H9 (cell line): ENCODE measurements around the gene TINAG. TPM values are rescaled to one million over a fixed set of nuclear protein-coding genes. Genes with fewer than 3 reads are reported as not detected.

ENCODE experiments used
- DNase-seq: peaks from one replicate; pipeline ENCODE4 v3.0.0-alpha.2; 2017
- H2AFZ ChIP-seq: one replicate; pipeline ENCODE4 v1.6.1; 2013; ENCODE audit warnings: mild to moderate bottlenecking, low read length, control low read depth, moderate library complexity
- H2AK5ac ChIP-seq: 2 replicates; pipeline ENCODE4 v1.6.1; 2013; ENCODE audit warnings: low read length, control low read depth, mixed read lengths; ENCODE audit not compliant: insufficient read length
- H2BK120ac ChIP-seq: one replicate; pipeline ENCODE4 v1.6.1; 2013; ENCODE audit warnings: low read depth, mild to moderate bottlenecking, low read length, control low read depth, inconsistent platforms; ENCODE audit not compliant: poor library complexity, severe bottlenecking
- H2BK12ac ChIP-seq: 2 replicates; pipeline ENCODE4 v1.6.1; 2013; ENCODE audit warnings: low read length, control low read depth, mixed read lengths, low read depth; ENCODE audit not compliant: insufficient read length
- H2BK15ac ChIP-seq: 2 replicates; pipeline ENCODE4 v1.6.1; 2013; ENCODE audit warnings: low read depth, low read length, control low read depth
- H2BK20ac ChIP-seq: one replicate; pipeline ENCODE4 v1.6.1; 2013; ENCODE audit warnings: low read depth, mild to moderate bottlenecking, low read length, control low read depth, inconsistent platforms; ENCODE audit not compliant: poor library complexity, severe bottlenecking
- H2BK5ac ChIP-seq: 2 replicates; pipeline ENCODE4 v1.6.1; 2013; ENCODE audit warnings: low read length, control low read depth, mixed read lengths; ENCODE audit not compliant: insufficient read length
- H3K14ac ChIP-seq: 2 replicates; pipeline ENCODE4 v1.6.1; 2013; ENCODE audit warnings: low read length, control low read depth; ENCODE audit not compliant: insufficient read depth
- H3K18ac ChIP-seq: 2 replicates; pipeline ENCODE4 v1.6.1; 2013; ENCODE audit warnings: low read depth, mild to moderate bottlenecking, mixed read lengths, low read length, control low read depth; ENCODE audit not compliant: insufficient read length
- H3K23ac ChIP-seq: 2 replicates; pipeline ENCODE4 v1.6.1; 2013; ENCODE audit warnings: low read length, control low read depth, mixed read lengths, low read depth; ENCODE audit not compliant: insufficient read length
- H3K23me2 ChIP-seq: 2 replicates; pipeline ENCODE4 v1.6.1; 2013; ENCODE audit warnings: low read depth, mild to moderate bottlenecking, mixed read lengths, low read length, control low read depth; ENCODE audit not compliant: insufficient read length, poor library complexity, severe bottlenecking
- H3K27ac ChIP-seq: 2 replicates; pipeline ENCODE4 v1.5.1; 2013; ENCODE audit warnings: low read length, control low read depth, mixed read lengths, low read depth; ENCODE audit not compliant: insufficient read length
- H3K27me3 ChIP-seq: 2 replicates; pipeline ENCODE4 v1.6.1; 2013; ENCODE audit warnings: low read length, control low read depth, inconsistent platforms; ENCODE audit not compliant: insufficient read depth
- H3K4ac ChIP-seq: 2 replicates; pipeline ENCODE4 v1.6.1; 2013; ENCODE audit warnings: low read depth, mild to moderate bottlenecking, control low read depth, inconsistent platforms, low read length, moderate library complexity
- H3K4me1 ChIP-seq: 2 replicates; pipeline ENCODE4 v1.6.1; 2013; ENCODE audit warnings: low read length, control low read depth, inconsistent platforms; ENCODE audit not compliant: insufficient read depth
- H3K4me2 ChIP-seq: 2 replicates; pipeline ENCODE4 v1.6.1; 2013; ENCODE audit warnings: low read length, control low read depth, mixed read lengths; ENCODE audit not compliant: insufficient read length, insufficient read depth
- H3K56ac ChIP-seq: 2 replicates; pipeline ENCODE4 v1.6.1; 2013; ENCODE audit warnings: low read depth, mild to moderate bottlenecking, mixed read lengths, low read length, control low read depth; ENCODE audit not compliant: insufficient read length
- H3K79me1 ChIP-seq: 2 replicates; pipeline ENCODE4 v1.6.1; 2013; ENCODE audit warnings: low read depth, mild to moderate bottlenecking, moderate library complexity, low read length, control low read depth, inconsistent platforms; ENCODE audit not compliant: insufficient read depth, poor library complexity, severe bottlenecking
- H3K79me2 ChIP-seq: 2 replicates; pipeline ENCODE4 v1.6.1; 2013; ENCODE audit warnings: low read length, control low read depth, inconsistent platforms; ENCODE audit not compliant: insufficient read depth
- H3K9ac ChIP-seq: 2 replicates; pipeline ENCODE4 v1.6.1; 2013; ENCODE audit warnings: low read length, control low read depth, mixed read lengths; ENCODE audit not compliant: insufficient read length; ENCODE audit errors: extremely low read depth
- H3K9me3 ChIP-seq: one replicate; pipeline ENCODE4 v1.6.1; 2013; ENCODE audit warnings: low read depth, low read length, inconsistent platforms; ENCODE audit not compliant: control insufficient read depth
- H3T11ph ChIP-seq: one replicate; pipeline ENCODE4 v1.6.1; 2013; ENCODE audit warnings: mild to moderate bottlenecking, low read length, control low read depth, inconsistent platforms
- H4K20me1 ChIP-seq: one replicate; pipeline ENCODE4 v1.6.1; 2013; ENCODE audit not compliant: control insufficient read depth, insufficient read length, insufficient read depth
- H4K5ac ChIP-seq: 2 replicates; pipeline ENCODE4 v1.6.1; 2013; ENCODE audit warnings: low read depth, mild to moderate bottlenecking, mixed read lengths, low read length, control low read depth; ENCODE audit not compliant: insufficient read length
- H4K8ac ChIP-seq: replicated peaks from 2 replicates; pipeline ENCODE4 v1.6.1; 2013; ENCODE audit warnings: low read length, control low read depth, mixed read lengths, low read depth; ENCODE audit not compliant: insufficient read length
- H4K91ac ChIP-seq: 2 replicates; pipeline ENCODE4 v1.6.1; 2013; ENCODE audit warnings: low read depth, mild to moderate bottlenecking, moderate library complexity, mixed read lengths, low read length, control low read depth; ENCODE audit not compliant: insufficient read length
- H3K27ac Mint-ChIP-seq, 3 experiments: 2 replicates in 2 of 3; 3 replicates in 1 of 3; pipeline ENCODE4 v1.8.0; 2020 to 2021; ENCODE audit warnings: mixed read lengths in 3 of 3, mild to moderate bottlenecking in 1 of 3, moderate library complexity in 1 of 3
- H3K27me3 Mint-ChIP-seq: 2 replicates; pipeline ENCODE4 v1.8.0; 2021; ENCODE audit warnings: low read depth, mild to moderate bottlenecking, moderate library complexity, mixed read lengths
- H3K36me3 Mint-ChIP-seq, 3 experiments: 2 replicates in 2 of 3; 3 replicates in 1 of 3; pipeline ENCODE4 v1.8.0; 2020 to 2021; ENCODE audit warnings: low read depth in 3 of 3, mixed read lengths in 3 of 3; ENCODE audit not compliant: insufficient read depth in 1 of 3
- H3K4me1 Mint-ChIP-seq, 2 experiments: 2 replicates each; pipeline ENCODE4 v1.8.0; 2020; ENCODE audit warnings: mixed read lengths in 2 of 2
- H3K4me3 Mint-ChIP-seq, 2 experiments: 2 replicates in 1 of 2; 3 replicates in 1 of 2; pipeline ENCODE4 v1.8.0; 2020 to 2021; ENCODE audit warnings: mild to moderate bottlenecking in 2 of 2, mixed read lengths in 2 of 2, moderate library complexity in 1 of 2
- H3K9me3 Mint-ChIP-seq, 2 experiments: 2 replicates in 1 of 2; 3 replicates in 1 of 2; pipeline ENCODE4 v1.8.0; 2020; ENCODE audit warnings: mild to moderate bottlenecking in 2 of 2, mixed read lengths in 2 of 2, moderate library complexity in 1 of 2
- WGBS: extraction: QIAGEN DNeasy Blood & Tissue Kit; methylation state at CpG from one replicate; pipeline ENCODE4 v1.1.7; 2013; ENCODE audit warnings: missing lambda C conversion rate, low lambda C conversion rate, mixed read lengths; ENCODE audit not compliant: insufficient read length; ENCODE audit errors: extremely low coverage; 5-methylcytosine and 5-hydroxymethylcytosine counted together
- total RNA-seq: library from RNA; stranded (reverse); gene quantifications from 2 replicates; pipeline ENCODE4 v1.2.1, GENCODE V29; 2021
- TF ChIP-seq, protein P1 (sequence below): fragments of 200-600 bp; sonication (generic); conservative IDR thresholded peaks from 3 replicates; pipeline ENCODE4 v1.8.0; 2021; ENCODE audit warnings: antibody characterized with exemption, mild to moderate bottlenecking

Gene TINAG
- total RNA-seq, 1 experiment from 2014 or later = not detected

DNA sequence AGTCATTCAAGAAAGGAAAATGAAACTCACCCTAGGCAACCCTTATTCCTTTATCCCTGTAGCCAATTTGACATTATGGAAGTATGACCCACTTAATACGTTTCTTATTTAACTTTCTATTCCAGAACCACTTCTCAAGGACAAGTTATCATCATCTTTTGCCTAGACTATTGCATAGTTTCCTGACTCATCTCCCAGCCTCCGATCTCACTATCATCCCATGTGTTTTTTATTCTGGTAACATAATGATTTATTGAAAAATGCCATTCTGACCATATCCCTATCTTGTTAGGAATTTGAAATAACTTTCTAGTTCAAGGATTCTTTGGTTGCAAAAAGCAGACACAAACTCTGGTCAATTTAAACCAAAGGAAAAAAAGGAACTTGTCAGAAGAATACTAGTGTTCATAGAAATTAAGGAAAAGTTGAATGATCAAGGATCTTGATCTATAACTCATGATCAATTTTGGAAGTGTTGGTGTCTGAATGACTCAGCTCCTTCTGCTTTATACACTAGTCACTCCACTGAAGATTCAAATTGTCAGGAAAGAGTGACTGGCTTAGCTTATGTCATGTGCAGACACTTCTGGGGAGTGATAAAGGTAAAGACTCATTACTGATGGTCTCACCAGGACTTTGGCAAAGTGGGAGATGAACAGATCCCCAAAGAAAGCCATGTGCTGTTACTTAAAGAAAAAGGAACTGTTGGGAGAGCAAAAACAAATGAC, 8.5 kb upstream of the TINAG start:
- H4K8ac ChIP-seq = no peak overlapping the region
- no peak overlapping the region for H3K18ac ChIP-seq
- no peak overlapping the region for H3T11ph ChIP-seq
- no peak overlapping the region for H3K4me2 ChIP-seq
- no peak overlapping the region for H2BK12ac ChIP-seq
- H2BK15ac ChIP-seq = no peak overlapping the region
- no peaks in the 10 kb centered on the region for H3K27me3 Mint-ChIP-seq
- H4K20me1 ChIP-seq = no peaks in the 10 kb centered on the region
- H3K4ac ChIP-seq = no peak overlapping the region
- no peak overlapping the region for H2AK5ac ChIP-seq
- no peak overlapping the region for H2BK20ac ChIP-seq
- H3K27me3 ChIP-seq = no peaks in the 10 kb centered on the region
- H3K4me1 ChIP-seq = no peaks in the 10 kb centered on the region
- H3K4me3 Mint-ChIP-seq = no peak overlapping the region
- no peaks in the 10 kb centered on the region for H3K36me3 Mint-ChIP-seq
- no peak overlapping the region for H4K91ac ChIP-seq
- no peak overlapping the region for H3K27ac ChIP-seq
- H4K5ac ChIP-seq = no peak overlapping the region
- H3K14ac ChIP-seq = no peak overlapping the region
- H3K79me2 ChIP-seq = no peaks in the 10 kb centered on the region
- H3K4me1 Mint-ChIP-seq = no peaks in the 10 kb centered on the region
- H3K23me2 ChIP-seq = peaks cover 4% of the 10 kb centered on the region
- no peak overlapping the region for H3K9ac ChIP-seq
- no peak overlapping the region for H3K23ac ChIP-seq
- peaks cover 0 to 5% of the 10 kb centered on the region in 2 experiments; a peak in 2 of 5 replicates for H3K9me3 Mint-ChIP-seq
- H3K9me3 ChIP-seq = no peaks in the 10 kb centered on the region
- H2BK120ac ChIP-seq = no peak overlapping the region
- no peak overlapping the region for H3K27ac Mint-ChIP-seq
- no CpG with 5 or more reads among the region's 2 CpGs for WGBS
- no peak overlapping the region for H2BK5ac ChIP-seq
- no peak for DNase-seq
- H3K79me1 ChIP-seq = no peaks in the 10 kb centered on the region
- TF ChIP-seq, protein P1, sequence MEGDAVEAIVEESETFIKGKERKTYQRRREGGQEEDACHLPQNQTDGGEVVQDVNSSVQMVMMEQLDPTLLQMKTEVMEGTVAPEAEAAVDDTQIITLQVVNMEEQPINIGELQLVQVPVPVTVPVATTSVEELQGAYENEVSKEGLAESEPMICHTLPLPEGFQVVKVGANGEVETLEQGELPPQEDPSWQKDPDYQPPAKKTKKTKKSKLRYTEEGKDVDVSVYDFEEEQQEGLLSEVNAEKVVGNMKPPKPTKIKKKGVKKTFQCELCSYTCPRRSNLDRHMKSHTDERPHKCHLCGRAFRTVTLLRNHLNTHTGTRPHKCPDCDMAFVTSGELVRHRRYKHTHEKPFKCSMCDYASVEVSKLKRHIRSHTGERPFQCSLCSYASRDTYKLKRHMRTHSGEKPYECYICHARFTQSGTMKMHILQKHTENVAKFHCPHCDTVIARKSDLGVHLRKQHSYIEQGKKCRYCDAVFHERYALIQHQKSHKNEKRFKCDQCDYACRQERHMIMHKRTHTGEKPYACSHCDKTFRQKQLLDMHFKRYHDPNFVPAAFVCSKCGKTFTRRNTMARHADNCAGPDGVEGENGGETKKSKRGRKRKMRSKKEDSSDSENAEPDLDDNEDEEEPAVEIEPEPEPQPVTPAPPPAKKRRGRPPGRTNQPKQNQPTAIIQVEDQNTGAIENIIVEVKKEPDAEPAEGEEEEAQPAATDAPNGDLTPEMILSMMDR = no peak
- H2AFZ ChIP-seq = no peak overlapping the region
- H3K56ac ChIP-seq = no peak overlapping the region
